ENCODE data around the gene ALDH18A1.

Gene ALDH18A1

DNA sequence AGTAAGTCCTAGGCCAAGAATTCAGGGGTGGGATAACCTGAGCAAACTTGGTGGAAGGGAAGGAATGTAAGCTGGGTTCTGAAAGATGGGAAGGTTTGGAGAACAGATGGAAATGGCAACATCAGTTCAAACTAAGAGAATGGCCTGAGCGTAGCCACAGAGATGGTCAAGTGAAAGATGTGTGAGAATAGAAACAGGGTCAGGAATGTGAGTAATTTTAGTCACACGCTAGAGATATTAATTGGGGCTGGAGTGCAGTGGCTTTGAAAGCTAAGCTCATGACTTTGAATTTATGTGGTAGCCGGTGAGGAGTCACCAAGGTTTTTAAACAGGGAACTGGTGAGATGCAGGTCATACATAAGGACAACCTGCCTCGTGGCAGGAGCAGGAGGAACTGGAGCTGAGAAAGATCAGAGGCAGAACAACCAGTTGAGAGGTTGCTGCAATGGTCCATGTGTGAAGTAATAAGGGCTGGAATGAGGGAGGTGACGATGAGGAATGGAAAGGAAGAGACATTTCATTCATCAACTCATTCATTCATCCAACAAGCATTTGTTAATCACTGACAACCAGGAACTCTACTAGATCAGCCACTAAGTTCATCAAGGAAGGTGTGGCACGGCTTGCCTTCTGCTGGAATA is 82.4 kb downstream of the ALDH18A1 start:
- no peak for DNase-seq (ENCODE audit: low read depth)
- TF ChIP-seq POLR2A (IDR thresholded peaks at IDR 0.05; ENCODE audit: extremely low read depth, insufficient read length) (no peak), MYC (IDR thresholded peaks at IDR 0.05; ENCODE audit: low read depth, low read length) (no peak)
- TF ChIP-seq, protein P1, sequence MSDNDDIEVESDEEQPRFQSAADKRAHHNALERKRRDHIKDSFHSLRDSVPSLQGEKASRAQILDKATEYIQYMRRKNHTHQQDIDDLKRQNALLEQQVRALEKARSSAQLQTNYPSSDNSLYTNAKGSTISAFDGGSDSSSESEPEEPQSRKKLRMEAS (IDR thresholded peaks at IDR 0.05; ENCODE audit: low read depth, low read length) = no peak
- TF ChIP-seq, protein P2, sequence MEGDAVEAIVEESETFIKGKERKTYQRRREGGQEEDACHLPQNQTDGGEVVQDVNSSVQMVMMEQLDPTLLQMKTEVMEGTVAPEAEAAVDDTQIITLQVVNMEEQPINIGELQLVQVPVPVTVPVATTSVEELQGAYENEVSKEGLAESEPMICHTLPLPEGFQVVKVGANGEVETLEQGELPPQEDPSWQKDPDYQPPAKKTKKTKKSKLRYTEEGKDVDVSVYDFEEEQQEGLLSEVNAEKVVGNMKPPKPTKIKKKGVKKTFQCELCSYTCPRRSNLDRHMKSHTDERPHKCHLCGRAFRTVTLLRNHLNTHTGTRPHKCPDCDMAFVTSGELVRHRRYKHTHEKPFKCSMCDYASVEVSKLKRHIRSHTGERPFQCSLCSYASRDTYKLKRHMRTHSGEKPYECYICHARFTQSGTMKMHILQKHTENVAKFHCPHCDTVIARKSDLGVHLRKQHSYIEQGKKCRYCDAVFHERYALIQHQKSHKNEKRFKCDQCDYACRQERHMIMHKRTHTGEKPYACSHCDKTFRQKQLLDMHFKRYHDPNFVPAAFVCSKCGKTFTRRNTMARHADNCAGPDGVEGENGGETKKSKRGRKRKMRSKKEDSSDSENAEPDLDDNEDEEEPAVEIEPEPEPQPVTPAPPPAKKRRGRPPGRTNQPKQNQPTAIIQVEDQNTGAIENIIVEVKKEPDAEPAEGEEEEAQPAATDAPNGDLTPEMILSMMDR (IDR thresholded peaks at IDR 0.05; ENCODE audit: low read depth, low read length) = no peak
- no peak overlapping the region for H3K4me3 ChIP-seq (ENCODE audit: low read depth, low read length)

DNA sequence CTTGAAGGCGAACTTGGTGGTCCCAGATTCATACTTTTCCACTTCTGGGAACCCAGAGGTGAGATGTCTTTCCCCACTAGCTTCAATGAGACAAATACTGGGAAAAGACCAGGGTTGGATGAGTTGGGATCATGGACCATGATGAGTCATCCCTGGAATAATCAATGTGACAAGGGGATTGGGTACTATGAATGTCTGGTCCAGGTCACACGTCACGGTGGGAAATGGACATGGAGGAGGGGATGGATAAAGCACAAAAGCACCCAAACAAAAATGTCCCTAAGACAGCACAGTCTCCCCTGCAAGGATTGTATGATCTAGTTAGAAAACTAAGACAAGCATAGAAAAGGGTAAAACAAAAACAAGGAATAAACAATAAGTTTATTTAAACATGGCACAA is 83.0 kb downstream of the ALDH18A1 start:
- no peak for TF ChIP-seq POLR2A (IDR thresholded peaks at IDR 0.05; ENCODE audit: extremely low read depth, insufficient read length)
- TF ChIP-seq, protein P1 (IDR thresholded peaks at IDR 0.05; ENCODE audit: low read depth, low read length) = no peak
- TF ChIP-seq MYC (IDR thresholded peaks at IDR 0.05; ENCODE audit: low read depth, low read length) = no peak
- TF ChIP-seq, protein P2 (IDR thresholded peaks at IDR 0.05; ENCODE audit: low read depth, low read length) = no peak
- no peak for DNase-seq (ENCODE audit: low read depth)
- H3K4me3 ChIP-seq (ENCODE audit: low read depth, low read length) = no peak overlapping the region

DNA sequence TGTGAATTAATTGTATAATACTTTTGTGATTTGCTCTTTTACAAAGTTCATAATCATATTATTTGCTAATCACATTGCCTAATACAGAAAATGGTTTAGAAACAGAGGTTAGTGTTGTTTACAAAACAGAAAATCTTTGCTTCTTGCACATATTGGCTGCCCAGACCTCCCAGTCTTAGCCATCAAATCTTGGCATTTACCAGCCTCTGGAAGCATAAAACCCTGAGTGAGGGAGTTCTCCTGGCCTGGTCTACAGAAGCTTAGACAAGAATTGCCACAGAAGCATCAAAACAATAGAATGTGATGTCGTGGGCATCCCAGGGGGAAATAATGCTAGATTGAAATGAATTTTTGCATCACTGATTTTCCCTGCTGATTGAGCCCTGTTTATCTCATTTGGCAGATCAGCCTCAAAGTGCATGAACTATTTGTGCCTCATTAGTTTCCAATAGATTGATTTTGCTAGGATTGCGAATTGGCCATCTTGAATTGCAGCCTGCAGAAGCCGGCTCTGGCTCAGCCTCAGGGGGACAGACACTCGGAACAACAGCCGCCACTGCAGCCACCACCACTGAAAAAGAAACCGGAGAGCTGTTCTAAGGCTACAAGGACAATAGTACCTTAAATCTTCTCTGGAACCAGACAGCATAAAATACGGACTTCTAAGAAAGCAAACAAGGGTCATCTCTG is 84.2 kb downstream of the ALDH18A1 start:
- no peak overlapping the region for H3K4me3 ChIP-seq (ENCODE audit: low read depth, low read length)
- TF ChIP-seq, protein P1 (IDR thresholded peaks at IDR 0.05; ENCODE audit: low read depth, low read length) = no peak
- TF ChIP-seq POLR2A (IDR thresholded peaks at IDR 0.05; ENCODE audit: extremely low read depth, insufficient read length) (no peak), MYC (IDR thresholded peaks at IDR 0.05; ENCODE audit: low read depth, low read length) (no peak)
- TF ChIP-seq, protein P2 (IDR thresholded peaks at IDR 0.05; ENCODE audit: low read depth, low read length) = no peak
- DNase-seq (ENCODE audit: low read depth) = no peak

DNA sequence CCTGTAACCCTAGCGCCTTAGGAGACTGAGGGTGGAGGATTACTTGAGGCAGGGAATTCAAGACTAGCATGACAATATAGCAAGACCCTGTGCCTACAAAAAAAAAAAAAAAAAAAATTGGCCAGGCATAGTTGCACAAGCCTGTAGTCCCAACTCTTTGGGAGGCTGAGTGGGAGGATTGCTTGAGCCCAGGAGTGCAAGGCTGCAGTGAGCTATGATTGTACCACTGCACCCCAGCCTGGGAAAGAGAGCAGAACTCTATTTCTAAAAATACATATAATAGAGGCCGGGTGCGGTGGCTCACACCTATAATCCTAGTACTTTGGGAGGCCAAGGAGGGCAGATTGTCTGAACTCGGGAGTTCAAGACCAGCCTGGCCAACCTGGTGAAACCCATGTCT is 85.1 kb downstream of the ALDH18A1 start:
- DNase-seq (ENCODE audit: low read depth) = no peak
- TF ChIP-seq POLR2A (IDR thresholded peaks at IDR 0.05; ENCODE audit: extremely low read depth, insufficient read length) (no peak), MYC (IDR thresholded peaks at IDR 0.05; ENCODE audit: low read depth, low read length) (no peak)
- TF ChIP-seq, protein P2 (IDR thresholded peaks at IDR 0.05; ENCODE audit: low read depth, low read length) = no peak
- TF ChIP-seq, protein P1 (IDR thresholded peaks at IDR 0.05; ENCODE audit: low read depth, low read length) = no peak
- no peak overlapping the region for H3K4me3 ChIP-seq (ENCODE audit: low read depth, low read length)

DNA sequence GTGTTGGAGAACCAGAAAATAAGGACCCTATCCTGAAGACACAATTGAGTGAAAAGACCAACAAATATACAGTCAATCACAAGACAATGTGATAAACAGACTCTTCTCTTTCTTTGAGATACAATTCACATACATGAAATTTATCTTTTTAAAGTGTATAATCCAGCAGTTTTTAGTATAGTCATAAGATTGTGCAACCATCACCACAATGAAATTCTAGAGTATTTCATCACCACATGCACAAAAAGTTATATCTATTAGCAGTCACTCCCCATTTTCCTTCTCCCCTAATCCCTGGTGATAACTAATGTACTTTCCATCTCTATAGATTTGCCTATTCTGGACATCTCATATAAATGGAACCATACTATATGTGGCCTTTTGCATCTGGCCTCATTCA is 87.1 kb downstream of the ALDH18A1 start:
- no peak for DNase-seq (ENCODE audit: low read depth)
- TF ChIP-seq, protein P2 (IDR thresholded peaks at IDR 0.05; ENCODE audit: low read depth, low read length) = no peak
- no peak for TF ChIP-seq POLR2A (IDR thresholded peaks at IDR 0.05; ENCODE audit: extremely low read depth, insufficient read length)
- no peak for TF ChIP-seq MYC (IDR thresholded peaks at IDR 0.05; ENCODE audit: low read depth, low read length)
- TF ChIP-seq, protein P1 (IDR thresholded peaks at IDR 0.05; ENCODE audit: low read depth, low read length) = no peak
- H3K4me3 ChIP-seq (ENCODE audit: low read depth, low read length) = no peak overlapping the region

Data from NB4 (cell line).